HG03558 (cell line): ENCODE data around the gene NRBP1.
A peak's percentile ranks its signal among the peaks of the same experiment; 100 is the strongest.
"Not testable (repeated sequence)": the region's sequence is repeated elsewhere in the genome, so short reads cannot be mapped to it uniquely, and the experiment has no call there.

Source experiments
- ATAC-seq: cut with Tn5 transposase; IDR thresholded peaks from one replicate; pipeline ENCODE4 v1.9.1; 2021; ENCODE audit warnings: moderate number of reproducible peaks; ENCODE audit not compliant: unreplicated experiment; ENCODE audit errors: extremely low read depth

Gene NRBP1

DNA sequence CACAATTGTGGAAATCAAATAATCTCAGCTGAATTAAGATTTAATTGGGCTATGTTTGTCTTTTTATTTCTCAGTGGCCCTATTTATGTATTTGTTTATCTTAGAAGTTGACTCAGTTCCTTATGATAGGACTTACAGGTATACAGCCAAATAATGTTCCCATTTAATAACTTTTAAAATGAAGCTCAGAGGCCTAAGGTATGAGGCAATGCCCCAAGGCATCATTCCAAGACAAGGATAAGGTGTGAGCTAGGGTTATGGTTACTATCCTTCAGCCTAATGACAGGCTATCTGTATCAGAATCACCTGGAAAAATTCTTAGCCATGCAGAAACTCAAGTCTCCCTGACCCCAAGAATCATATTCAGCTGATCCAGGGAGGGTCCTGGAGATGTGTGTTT lies 7.4 kb upstream of the NRBP1 start:
- ATAC-seq, result no peak

DNA sequence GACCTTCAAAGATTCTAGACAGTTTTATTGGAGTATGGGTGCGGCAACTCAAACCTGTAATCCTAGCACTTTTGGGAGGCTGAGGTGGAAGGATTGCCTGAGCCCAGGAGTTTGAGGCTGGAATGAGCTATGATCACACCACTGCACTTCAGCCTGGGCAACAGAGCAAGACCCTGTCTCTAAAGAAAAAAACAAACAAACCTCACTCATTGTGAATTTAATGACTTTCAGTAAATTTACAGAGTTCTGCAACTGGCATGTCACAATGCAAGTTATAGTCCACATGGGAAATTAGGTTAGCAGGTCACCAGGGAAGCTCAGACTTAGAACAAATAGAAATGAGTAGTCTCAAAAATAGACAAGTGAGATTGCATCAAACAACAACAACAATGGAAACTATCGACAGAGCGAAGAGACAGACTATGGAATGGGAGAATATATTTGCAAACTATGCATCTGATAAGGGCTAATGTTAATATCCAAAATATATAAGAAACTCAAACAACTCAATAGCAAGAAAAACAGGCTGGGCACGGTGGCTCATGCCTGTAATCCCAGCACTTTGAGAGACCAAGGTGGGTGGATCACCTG lies 6.7 kb upstream of the NRBP1 start:
- no peak for ATAC-seq

DNA sequence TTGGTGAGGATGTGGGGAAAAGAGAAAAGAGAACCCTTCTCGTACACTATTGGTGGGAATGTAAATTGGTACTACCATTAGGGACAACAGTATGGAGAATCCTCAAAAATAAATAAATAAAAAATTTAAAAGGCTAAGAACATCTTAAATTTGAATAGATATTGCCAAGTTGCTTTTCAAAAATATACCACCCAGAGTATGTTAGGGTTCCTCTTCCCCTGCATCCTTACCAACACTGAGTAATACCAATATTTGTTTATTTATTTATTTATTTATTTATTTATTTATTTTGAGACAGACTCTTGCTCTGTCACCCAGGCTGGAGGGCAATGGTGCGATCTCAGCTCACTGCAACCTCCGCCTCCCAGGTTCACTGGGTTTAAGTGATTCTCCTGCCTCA lies 5.5 kb upstream of the NRBP1 start:
- no peak for ATAC-seq

DNA sequence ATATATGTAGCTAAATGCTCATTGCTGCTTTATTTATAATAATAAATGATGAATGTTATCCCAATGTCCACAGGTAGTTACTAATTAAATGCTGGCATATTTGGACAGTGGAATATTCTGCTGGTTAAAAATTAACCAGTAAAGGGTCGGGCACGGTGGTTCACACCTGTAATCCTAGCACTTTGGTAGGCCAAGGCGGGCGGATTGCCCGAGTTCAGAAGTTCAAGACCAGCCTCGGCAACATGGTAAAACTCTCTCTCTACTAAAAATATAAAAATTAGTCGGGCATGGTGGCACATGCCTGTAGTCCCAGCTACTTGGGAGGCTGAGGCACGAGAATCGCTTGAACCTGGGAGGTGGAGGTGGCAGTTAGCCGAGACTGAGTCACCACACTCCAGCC lies 3.4 kb upstream of the NRBP1 start:
- ATAC-seq, result not testable (repeated sequence)

DNA sequence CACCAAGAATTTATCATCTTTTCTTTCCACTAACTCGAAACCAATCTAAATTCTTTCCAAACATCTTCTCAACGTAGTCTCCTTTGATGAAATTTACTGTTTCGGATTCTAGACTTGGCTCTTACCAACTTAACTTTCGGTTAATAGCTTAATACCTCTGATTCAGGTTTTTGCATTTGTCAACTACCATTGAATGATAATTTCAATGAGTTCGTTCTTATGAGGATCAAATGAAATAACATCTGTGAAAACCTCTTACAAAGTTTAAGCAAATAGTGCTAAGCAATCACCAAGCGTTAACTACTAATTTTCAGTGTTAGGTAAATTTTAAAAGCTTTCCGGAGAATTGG lies 593 bp upstream of the NRBP1 start:
- no peak for ATAC-seq

DNA sequence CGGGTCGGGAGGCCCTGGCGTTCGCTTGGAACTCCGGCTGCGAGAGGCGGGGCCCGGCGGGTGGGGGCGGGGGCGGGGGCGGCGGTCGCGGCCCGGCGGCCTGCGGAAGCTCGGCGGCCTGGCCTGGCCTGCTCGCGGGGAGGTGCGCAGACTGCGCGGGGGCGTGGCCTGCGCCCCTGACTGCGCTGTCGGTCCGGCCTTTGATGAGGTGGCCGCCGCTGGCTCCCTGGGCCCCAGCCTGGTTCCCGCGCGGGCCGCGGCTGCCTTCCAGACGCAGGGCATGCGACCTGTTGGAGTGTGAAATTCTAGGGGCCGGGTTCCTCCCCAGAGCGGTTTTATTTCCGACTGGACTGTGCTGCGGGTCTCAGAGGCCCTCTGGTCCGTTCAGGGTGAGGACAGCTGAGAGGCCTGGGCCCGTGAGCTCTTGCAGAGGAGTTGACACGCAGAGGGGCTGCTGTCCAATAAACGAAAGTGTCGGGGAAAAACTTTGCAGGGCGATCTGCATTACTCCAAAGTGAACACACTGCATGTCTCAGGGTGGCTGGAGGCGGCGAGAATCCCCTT lies 629 bp downstream of the NRBP1 start:
- peak; percentile 31 for ATAC-seq

DNA sequence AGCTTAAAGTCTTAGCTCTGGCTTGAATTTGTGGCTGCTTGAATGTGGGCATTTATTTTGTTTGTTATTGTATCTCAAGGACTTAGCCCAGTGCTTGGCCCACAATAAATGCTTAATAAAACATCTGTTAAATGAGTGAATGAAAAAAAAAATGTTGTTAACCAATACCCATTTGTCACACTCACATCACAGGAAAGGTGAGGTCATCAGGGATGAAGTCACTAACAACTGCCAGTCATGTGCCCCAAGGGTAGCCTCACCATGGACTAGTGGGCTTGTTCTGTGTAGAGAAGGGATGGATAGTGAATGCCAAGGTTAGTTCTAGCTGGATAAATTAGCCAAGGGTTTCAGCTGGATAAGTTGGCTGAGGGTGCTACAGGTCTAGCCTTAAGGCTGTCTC lies 3.0 kb downstream of the NRBP1 start:
- no peak for ATAC-seq

DNA sequence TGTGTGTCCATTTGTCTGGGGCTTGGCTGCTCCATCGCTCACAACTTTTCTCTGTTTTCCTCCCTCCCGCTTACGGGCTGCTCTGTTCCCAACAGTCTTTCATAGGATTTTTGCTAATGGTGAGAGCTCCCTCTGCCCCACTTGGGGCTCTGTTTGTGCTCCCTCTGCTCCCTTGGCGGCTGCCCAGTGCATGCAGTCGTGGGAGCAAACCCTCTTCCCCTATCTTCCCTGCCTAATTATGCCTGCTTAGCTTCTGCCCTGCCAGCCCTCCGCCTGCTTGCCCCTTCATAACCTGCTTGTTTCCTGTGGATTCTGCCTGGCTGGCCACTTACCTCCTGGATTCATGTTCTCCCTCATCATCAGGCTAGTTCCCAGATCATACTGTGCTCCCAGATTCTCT lies 7.2 kb downstream of the NRBP1 start:
- no peak for ATAC-seq

DNA sequence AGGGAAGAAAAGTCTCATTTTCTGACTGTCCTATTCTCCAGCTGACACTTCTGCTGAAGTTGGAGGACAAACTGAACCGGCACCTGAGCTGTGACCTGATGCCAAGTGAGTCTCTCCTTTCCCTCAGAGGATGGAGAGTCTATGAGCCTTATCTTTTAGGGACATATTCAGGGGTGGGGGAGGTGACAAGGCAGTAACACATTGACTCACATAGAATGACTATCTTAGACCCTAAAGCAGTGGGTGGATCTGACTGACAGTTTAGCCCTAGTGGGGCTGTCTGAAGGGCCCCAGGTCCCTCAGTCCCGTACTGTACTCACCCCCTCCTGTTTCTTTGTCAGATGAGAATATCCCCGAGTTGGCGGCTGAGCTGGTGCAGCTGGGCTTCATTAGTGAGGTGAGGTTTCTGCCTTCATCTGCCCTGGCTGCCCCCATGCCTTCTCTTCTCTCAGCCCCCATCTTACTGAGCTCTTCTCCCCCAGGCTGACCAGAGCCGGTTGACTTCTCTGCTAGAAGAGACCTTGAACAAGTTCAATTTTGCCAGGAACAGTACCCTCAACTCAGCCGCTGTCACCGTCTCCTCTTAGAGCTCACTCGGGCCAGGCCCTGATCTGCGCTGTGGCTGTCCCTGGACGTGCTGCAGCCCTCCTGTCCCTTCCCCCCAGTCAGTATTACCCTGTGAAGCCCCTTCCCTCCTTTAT lies 12.9 kb downstream of the NRBP1 start:
- ATAC-seq, result no peak

DNA sequence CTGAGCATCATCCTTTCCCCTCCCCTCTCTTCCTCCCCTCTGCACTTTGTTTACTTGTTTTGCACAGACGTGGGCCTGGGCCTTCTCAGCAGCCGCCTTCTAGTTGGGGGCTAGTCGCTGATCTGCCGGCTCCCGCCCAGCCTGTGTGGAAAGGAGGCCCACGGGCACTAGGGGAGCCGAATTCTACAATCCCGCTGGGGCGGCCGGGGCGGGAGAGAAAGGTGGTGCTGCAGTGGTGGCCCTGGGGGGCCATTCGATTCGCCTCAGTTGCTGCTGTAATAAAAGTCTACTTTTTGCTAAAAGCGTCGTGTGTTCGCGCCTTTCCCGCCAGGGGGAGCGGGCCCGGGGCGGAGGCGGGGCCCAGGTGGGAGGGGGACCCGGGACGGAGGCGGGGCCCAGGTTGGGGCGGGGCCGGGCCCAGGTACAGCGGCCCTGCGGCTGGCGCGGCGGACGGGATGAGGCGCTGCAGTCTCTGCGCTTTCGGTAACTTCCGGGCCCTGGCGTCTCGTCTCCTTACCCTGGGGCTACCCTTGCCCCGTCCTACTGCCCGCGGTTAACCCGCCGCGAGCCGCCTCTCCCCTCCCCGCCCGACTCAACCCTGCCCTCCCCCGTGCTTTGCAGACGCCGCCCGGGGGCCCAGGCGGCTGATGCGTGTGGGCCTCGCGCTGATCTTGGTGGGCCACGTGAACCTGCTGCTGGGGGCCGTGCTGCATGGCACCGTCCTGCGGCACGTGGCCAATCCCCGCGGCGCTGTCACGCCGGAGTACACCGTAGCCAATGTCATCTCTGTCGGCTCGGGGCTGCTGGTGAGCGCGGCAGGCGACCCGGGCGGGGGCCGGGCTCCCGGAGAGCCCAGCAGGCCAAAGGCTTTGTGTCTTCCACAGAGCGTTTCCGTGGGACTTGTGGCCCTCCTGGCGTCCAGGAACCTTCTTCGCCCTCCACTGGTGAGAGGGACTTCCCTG lies 13.8 kb downstream of the NRBP1 start, which contains the start of gene KRTCAP3:
KRTCAP3 (plus strand) TSS at position 424 of the 962 bp plus-strand sequence; CDS start at position 456, 32 bp downstream.
- ATAC-seq, result no peak

DNA sequence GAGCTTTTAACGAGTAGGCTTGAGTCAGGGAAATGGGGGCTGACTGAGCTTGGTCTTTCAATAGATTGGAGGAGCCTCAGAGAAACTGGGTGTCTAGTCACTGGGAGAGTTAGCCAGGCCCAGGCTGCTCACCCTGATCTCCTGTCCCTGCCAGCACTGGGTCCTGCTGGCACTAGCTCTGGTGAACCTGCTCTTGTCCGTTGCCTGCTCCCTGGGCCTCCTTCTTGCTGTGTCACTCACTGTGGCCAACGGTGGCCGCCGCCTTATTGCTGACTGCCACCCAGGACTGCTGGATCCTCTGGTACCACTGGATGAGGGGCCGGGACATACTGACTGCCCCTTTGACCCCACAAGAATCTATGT lies 14.5 kb downstream of the NRBP1 start:
- ATAC-seq, result no peak

DNA sequence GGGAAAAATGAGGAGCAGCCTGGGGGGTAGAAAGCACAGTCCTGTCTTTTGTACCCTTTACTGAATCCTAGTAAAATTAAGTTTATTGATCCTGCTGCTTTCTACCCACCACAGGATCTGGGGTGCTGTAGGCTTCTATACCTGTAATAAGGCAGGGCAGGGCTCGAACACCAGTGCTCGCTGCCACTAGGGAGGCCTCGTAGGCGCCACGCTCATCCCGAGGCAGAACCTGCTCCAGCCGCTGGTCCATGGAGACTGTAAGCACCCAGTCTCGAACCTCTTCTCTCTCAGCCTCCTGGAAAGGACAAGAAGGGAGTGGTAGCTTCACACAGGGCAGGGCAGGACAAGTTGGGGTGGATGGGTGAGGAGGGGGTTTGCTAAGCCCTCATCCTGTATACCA lies 16.7 kb downstream of the NRBP1 start:
- ATAC-seq, result no peak

DNA sequence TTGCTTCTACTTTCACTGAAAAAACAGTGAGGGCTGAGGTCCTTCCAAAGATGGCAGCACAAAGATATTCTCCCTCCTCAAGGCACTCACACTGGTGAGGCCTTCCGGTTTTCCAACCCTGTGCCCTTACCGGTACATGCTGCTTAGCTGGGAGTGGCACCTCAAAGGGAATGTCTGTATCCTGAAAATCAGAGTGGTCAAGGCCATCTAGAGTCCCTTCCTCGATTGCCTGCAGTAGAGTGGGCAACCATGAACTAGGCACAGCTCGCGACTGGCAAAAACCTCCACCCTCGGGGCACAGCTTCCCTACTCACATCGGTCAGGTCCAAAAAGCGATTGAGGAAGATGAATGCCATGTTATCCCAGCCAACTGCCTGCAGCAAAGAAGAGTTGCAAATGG lies 17.2 kb downstream of the NRBP1 start:
- ATAC-seq, result no peak

DNA sequence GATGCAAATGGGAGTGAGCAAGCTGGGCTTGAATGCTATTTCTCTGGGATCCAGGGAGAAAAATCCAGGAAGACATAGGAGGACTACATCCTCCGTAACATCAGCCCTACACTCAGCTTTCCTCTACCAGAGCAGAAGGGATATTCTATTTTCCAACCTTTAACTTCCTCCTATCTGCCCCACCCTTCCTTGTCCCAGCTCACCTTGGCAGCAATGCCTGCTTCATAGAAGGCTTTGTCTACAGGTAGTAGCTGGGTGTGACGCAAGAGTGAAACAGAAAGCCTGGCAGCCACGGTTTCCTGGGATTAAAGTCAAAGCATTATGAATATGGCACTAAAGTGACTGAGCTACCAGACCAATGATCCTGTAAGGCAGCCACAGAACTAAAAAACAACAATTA lies 17.6 kb downstream of the NRBP1 start:
- no peak for ATAC-seq

DNA sequence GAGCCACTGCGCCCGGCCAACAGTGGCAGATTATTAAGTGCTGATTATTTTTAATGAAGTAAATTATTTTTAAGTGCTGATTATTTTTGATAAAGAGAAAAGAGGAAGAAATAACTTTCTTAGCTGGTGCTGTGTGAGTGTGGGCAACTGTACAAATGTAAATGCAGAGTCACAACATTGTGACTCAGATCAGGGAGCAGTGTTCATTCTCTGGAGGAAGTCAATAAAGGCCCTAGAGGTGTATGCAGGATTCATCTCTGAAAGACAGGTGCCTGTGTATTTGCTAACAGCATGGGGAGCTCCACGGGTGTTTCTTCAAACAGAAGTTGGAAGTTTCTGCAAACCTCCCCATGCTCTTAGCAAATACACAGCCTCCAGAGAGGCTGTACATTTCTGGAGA lies 19.9 kb downstream of the NRBP1 start:
- no peak for ATAC-seq

DNA sequence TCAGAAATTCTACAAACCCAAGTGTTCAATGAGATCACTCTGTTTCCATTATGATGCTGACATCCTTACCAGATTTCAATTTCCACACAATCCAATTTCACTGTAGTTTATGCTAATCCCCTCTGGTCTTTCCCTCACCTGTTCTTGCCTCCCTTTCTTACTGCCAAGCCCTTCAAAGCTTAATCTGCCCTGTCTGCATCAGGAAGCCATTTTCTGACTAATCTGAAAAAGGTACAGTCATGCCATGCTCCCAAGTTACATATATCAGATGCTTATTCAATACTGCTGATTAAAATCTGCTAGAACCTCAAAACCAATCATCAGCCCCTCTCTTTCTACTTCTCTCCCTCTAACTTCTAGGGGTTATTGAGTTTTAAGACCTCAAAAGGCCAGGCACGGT lies 22.7 kb downstream of the NRBP1 start:
- ATAC-seq, result no peak

DNA sequence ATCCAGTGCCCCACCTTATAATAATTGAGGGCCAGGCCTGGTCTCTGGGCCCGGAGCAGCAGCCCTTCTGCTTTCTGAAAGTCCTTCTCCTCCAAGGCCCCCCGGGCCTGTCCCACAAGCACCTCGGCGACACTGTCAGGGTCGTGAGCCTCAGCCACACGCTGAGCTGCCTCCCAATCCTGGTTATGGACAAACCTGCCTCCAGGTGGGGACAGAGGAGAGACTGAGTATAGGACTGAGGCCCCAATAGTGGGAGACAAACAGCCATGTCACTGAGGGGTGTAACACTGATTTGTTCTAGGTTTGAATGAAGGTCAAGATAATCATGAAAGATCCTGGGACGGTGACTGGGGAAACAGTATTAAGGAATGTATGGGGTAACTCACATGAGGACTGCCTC lies 25.5 kb downstream of the NRBP1 start:
- no peak for ATAC-seq

DNA sequence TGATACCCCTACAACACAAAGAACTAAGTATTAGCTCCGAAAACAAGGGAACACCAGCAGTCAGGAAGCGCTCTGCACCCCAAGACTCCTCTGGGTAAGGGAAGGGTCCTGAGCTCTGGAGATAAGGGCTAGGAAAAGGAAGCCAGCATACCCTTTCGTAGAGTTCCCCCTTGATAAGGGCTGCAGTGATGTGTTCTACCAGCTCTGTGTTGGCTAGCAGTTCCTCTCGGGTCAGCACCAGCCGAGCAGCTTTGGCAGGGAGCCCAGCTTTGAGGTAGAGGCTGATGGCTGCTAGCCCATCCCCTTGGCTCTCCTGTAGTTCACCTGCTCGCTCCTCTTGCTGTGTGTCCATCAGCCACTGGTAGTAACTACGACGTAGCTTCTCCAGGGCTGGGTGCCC lies 32.7 kb downstream of the NRBP1 start:
- no peak for ATAC-seq

DNA sequence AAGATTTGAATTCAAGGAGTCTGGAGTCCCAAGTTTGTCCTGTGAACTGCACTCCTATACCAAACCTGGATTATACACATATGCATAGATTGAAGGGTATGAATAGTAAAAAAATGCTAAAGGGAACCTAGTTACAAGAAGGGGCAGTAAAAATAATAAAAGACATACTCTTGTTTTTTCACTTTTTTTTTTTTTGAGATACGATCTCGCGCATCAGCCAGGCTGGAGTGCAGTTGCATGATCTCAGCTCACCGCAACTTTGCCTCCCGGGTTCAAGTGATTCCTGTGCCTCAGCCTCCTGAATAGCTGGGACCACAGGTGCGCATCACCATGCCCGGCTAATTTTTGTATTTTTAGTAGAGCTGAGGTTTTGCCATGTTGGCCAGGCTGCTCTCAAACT lies 36.0 kb downstream of the NRBP1 start:
- no peak for ATAC-seq

DNA sequence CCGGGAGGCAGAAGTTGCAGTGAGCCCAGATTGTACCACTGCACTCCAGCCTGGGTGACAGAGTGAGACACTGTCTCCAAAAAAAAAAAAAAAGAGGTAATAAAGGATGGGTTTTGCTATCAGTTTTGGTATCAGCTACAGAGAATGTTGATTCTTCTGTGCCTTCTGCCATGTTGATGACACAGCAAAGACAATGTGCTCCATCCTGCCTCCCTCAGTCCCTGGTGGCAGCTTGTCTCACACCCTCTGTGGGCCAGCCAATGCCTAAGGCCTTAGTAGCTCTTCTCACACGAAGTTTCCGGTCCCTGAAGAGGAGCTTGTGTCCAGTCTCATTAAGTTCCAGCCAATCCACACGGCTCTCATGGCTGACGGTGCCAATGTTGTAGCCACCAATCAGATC lies 43.5 kb downstream of the NRBP1 start:
- ATAC-seq, result no peak

DNA sequence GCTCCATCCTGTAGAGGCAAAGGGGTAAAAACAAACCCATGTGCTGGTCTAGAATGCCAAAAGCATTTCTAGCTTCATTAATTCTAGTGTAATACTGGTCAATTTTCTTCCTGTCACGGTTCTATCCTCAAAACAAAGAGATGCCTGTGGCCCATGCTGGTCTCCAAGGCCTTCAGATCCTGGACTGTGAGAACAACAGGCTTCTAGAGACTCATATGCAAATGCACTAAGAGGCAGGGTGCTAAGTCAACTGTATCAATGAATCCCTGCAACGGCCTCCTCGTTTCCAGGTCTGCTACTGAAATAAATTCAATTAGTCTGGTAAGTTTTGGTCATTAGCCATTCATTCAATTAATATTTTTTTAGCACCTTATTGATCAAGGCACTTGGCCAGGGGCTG lies 57.1 kb downstream of the NRBP1 start:
- ATAC-seq, result no peak
